GM10266 (cell line): Measurements from ENCODE around the gene PRKCE.
A peak's percentile ranks its signal among the peaks of the same experiment; 100 is the strongest.

Experiments used
- DNase-seq: peaks from one replicate; pipeline ENCODE4 v3.0.0; 2012; ENCODE audit errors: extremely low spot score
- CTCF ChIP-seq: IDR thresholded peaks from 2 replicates; pipeline ENCODE4 v1.5.1; 2012; ENCODE audit warnings: mild to moderate bottlenecking, low read depth; ENCODE audit not compliant: control insufficient read depth, insufficient read depth; ENCODE audit errors: missing control alignments

PRKCE gene

GRCh38 chr2:46174345-46175170, 523.1 kb downstream of the PRKCE start:
- no peak for TF ChIP-seq CTCF
- DNase-seq = no peak

- no peak for DNase-seq
Observed at GRCh38 chr2:46175419-46175818, 523.9 kb downstream of the PRKCE start.

GRCh38 chr2:46177461-46178089, 526.1 kb downstream of the PRKCE start:
- no peak for DNase-seq
- TF ChIP-seq CTCF = no peak

More at GRCh38 chr2:46175419-46175818, 523.9 kb downstream of the PRKCE start:
- no peak for TF ChIP-seq CTCF

GRCh38 chr2:46179037-46179621, 527.7 kb downstream of the PRKCE start:
- DNase-seq = peak; percentile 54
- TF ChIP-seq CTCF = no peak

- DNase-seq = no peak
- TF ChIP-seq CTCF = no peak
Observed at GRCh38 chr2:46180189-46180588, 528.7 kb downstream of the PRKCE start.

GRCh38 chr2:46181306-46181705, 529.8 kb downstream of the PRKCE start:
- no peak for DNase-seq
- TF ChIP-seq CTCF = no peak
